Measurements from ENCODE around the gene RNPEP. TPM values are rescaled to one million over a fixed set of nuclear protein-coding genes. Genes with fewer than 3 reads are reported as not detected.
A peak's percentile ranks its signal among the peaks of the same experiment; 100 is the strongest.

The RNPEP gene
- total and polyA plus RNA-seq, 2 of the 13 experiments (the other 11 are each of a cell fraction or from before 2014, with no cell fraction given) = 20.6 to 38.4 TPM

DNA sequence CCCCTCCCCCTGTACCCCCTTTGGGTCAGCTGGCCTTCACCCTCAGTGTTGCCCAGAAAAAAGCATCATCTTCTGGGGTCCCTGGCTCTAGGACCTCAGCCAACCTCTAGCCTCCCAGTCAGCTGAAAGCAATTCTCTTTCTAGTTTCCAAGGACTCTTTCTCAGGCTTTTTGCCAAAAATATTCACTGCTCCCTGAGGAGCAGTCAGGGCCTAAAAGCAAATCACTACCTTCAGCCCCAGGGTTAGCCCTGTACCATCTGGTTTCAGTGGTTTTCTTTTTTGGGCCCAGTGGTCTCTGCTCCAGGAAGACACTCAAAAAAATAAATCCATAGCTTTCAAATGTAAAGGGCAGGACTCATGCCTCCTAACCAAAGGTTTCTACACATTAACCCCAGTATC is 33.0 kb upstream of the RNPEP start:
- Histone ChIP-seq H3K9me3 (ENCODE audit: low read length) (no peaks in the 10 kb centered on the region), H3K27me3 (ENCODE audit: control insufficient read depth in 1 of 2, insufficient read depth in 2 of 2, low read length in 2 of 2) (peaks cover 1 to 28% of the 10 kb centered on the region in 2 experiments; a peak in 3 of 5 replicates), H3K36me3 (replicated peaks in 1 of 2; ENCODE audit: control insufficient read depth in 1 of 2, insufficient read depth in 2 of 2, low read length in 2 of 2) (no peaks in the 10 kb centered on the region), H2AFZ (ENCODE audit: low read length) (no peak overlapping the region), H3K4me3 (replicated peaks in 1 of 3; ENCODE audit: insufficient read depth in 1 of 3, low read depth in 2 of 3, low read length in 3 of 3) (no peak overlapping the region), H3K9ac (ENCODE audit: insufficient read depth, low read depth, low read length) (no peak overlapping the region), H4K20me1 (ENCODE audit: insufficient read depth, low read length) (no peaks in the 10 kb centered on the region), H3K4me2 (ENCODE audit: low read depth, low read length) (no peak overlapping the region), H3K4me1 (ENCODE audit: insufficient read depth, low read length) (peaks cover 26% of the 10 kb centered on the region), H3K79me2 (ENCODE audit: insufficient read depth, low read length) (no peaks in the 10 kb centered on the region), H3K27ac (ENCODE audit: extremely low read length, insufficient read depth, low read length) (no peak overlapping the region)
- intact Hi-C loops (cut with micrococcal nuclease; ENCODE audit: unreplicated experiment) (no loop called here), in situ Hi-C loops (cut with HindIII; ENCODE audit: extremely low pct_ligation_motif_present, low pct_unique_long_range_greater_than_20kb) (no loop called here)
- CTCF ChIA-PET (ENCODE audit: low intra/inter-chr PET ratio, low total read pairs) = no interaction called here
- no peak for TF ChIP-seq ZNF354B (CRISPR knock-in tag; IDR thresholded peaks at IDR 0.05)
- no peak for TF ChIP-seq DPF2 (CRISPR knock-in tag; IDR thresholded peaks at IDR 0.05; ENCODE audit: borderline replicate concordance, low read depth)
- no peak for TF ChIP-seq FOXA1 (IDR thresholded peaks at IDR 0.05)
- no peak for TF ChIP-seq FOXA1 (CRISPR knock-in tag; IDR thresholded peaks at IDR 0.05)
- no peak for TF ChIP-seq DNMT3B (CRISPR knock-in tag; conservative IDR thresholded peaks at IDR 0.05)
- no TSS peak for BruUV-seq (replicated peaks)
- ATAC-seq (no peak), DNase-seq (ENCODE audit: low spot score) (no peak), FAIRE-seq (no peak)
- POLR2A ChIA-PET = no interaction called here

DNA sequence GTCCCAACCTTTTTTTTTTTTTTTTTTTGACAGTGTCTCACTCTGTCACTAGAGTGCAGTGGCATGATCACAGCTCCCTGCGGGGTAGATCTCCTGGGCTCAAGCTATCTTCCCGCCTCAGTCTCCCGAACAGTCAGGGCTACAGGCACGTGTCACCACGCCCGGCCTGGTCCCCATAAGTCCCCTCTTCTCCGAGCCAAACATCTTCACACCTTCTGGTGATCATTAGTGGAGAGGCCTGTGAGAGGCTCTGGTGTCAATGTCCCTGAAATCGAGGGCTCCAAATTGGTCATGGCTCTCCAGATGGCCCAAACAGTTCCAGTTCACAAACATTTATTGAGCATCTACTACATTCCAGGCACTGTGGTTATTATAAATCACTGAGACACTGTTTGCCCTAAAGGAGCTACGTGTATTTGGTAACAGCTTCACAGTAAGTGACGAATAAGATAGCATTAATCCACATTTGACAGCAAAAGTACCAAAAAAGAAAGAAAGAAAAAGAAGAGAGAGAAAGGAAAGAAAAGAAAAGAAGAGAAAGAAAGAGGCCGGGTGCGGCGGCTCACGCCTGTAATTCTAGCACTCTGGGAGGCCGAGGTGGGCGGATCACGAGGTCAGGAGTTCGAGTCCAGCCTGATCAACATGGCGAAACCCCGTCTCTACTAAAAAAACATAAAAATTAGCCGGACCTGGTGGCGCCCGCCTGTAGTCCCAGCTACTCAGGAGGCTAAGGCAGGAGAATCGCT is 28.0 kb upstream of the RNPEP start:
- Histone ChIP-seq H3K4me2 (ENCODE audit: low read depth, low read length) (peak overlapping the region; percentile 79), H3K4me1 (ENCODE audit: insufficient read depth, low read length) (peaks cover 17% of the 10 kb centered on the region), H2AFZ (ENCODE audit: low read length) (no peak overlapping the region), H3K9ac (ENCODE audit: insufficient read depth, low read depth, low read length) (peak overlapping the region; percentile 95), H3K79me2 (ENCODE audit: insufficient read depth, low read length) (peaks cover 22% of the 10 kb centered on the region), H3K27ac (ENCODE audit: extremely low read length, insufficient read depth, low read length) (peak overlapping the region; percentile 76), H3K9me3 (ENCODE audit: low read length) (no peaks in the 10 kb centered on the region), H3K4me3 (replicated peaks in 1 of 3; ENCODE audit: insufficient read depth in 1 of 3, low read depth in 2 of 3, low read length in 3 of 3) (peak overlapping the region; percentile 71 to 95 (median 93); a peak in 5 of 6 replicates), H4K20me1 (ENCODE audit: insufficient read depth, low read length) (no peaks in the 10 kb centered on the region), H3K27me3 (ENCODE audit: control insufficient read depth in 1 of 2, insufficient read depth in 2 of 2, low read length in 2 of 2) (peaks cover under 1 to 3% of the 10 kb centered on the region in 2 experiments; a peak in 1 of 5 replicates), H3K36me3 (replicated peaks in 1 of 2; ENCODE audit: control insufficient read depth in 1 of 2, insufficient read depth in 2 of 2, low read length in 2 of 2) (peaks cover 4 to 21% of the 10 kb centered on the region in 2 experiments; a peak in 4 of 5 replicates)
- FAIRE-seq = no peak
- no peak for DNase-seq (ENCODE audit: low spot score)
- 34% methylated on average over 24 of the region's 24 CpGs for WGBS (ENCODE audit: low lambda C conversion rate)
- ChIA-PET CTCF (ENCODE audit: low intra/inter-chr PET ratio, low total read pairs) (no interaction called here), POLR2A (interaction anchor here (1.0 to 2.8 kb wide), 10 partner anchors 9 to 485 kb away, joined by 3 to 18 read pairs (median 5); partner anchors contain the start of genes ELF3, LMOD1 and PHLDA3)
- ATAC-seq = peak; percentile 8
- in situ Hi-C loops (cut with HindIII; ENCODE audit: extremely low pct_ligation_motif_present, low pct_unique_long_range_greater_than_20kb) (no loop called here), intact Hi-C loops (cut with micrococcal nuclease; ENCODE audit: unreplicated experiment) (loop anchor here (5.0 kb wide), 1 partner anchor 57 kb away; no protein-coding TSS in a partner anchor)
- TSS peak; percentile 90 for BruUV-seq (replicated peaks)
- TF ChIP-seq, protein P1, sequence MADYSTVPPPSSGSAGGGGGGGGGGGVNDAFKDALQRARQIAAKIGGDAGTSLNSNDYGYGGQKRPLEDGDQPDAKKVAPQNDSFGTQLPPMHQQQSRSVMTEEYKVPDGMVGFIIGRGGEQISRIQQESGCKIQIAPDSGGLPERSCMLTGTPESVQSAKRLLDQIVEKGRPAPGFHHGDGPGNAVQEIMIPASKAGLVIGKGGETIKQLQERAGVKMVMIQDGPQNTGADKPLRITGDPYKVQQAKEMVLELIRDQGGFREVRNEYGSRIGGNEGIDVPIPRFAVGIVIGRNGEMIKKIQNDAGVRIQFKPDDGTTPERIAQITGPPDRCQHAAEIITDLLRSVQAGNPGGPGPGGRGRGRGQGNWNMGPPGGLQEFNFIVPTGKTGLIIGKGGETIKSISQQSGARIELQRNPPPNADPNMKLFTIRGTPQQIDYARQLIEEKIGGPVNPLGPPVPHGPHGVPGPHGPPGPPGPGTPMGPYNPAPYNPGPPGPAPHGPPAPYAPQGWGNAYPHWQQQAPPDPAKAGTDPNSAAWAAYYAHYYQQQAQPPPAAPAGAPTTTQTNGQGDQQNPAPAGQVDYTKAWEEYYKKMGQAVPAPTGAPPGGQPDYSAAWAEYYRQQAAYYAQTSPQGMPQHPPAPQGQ (CRISPR knock-in tag; IDR thresholded peaks at IDR 0.05; ENCODE audit: borderline replicate concordance) = no peak
- TF ChIP-seq, protein P2, sequence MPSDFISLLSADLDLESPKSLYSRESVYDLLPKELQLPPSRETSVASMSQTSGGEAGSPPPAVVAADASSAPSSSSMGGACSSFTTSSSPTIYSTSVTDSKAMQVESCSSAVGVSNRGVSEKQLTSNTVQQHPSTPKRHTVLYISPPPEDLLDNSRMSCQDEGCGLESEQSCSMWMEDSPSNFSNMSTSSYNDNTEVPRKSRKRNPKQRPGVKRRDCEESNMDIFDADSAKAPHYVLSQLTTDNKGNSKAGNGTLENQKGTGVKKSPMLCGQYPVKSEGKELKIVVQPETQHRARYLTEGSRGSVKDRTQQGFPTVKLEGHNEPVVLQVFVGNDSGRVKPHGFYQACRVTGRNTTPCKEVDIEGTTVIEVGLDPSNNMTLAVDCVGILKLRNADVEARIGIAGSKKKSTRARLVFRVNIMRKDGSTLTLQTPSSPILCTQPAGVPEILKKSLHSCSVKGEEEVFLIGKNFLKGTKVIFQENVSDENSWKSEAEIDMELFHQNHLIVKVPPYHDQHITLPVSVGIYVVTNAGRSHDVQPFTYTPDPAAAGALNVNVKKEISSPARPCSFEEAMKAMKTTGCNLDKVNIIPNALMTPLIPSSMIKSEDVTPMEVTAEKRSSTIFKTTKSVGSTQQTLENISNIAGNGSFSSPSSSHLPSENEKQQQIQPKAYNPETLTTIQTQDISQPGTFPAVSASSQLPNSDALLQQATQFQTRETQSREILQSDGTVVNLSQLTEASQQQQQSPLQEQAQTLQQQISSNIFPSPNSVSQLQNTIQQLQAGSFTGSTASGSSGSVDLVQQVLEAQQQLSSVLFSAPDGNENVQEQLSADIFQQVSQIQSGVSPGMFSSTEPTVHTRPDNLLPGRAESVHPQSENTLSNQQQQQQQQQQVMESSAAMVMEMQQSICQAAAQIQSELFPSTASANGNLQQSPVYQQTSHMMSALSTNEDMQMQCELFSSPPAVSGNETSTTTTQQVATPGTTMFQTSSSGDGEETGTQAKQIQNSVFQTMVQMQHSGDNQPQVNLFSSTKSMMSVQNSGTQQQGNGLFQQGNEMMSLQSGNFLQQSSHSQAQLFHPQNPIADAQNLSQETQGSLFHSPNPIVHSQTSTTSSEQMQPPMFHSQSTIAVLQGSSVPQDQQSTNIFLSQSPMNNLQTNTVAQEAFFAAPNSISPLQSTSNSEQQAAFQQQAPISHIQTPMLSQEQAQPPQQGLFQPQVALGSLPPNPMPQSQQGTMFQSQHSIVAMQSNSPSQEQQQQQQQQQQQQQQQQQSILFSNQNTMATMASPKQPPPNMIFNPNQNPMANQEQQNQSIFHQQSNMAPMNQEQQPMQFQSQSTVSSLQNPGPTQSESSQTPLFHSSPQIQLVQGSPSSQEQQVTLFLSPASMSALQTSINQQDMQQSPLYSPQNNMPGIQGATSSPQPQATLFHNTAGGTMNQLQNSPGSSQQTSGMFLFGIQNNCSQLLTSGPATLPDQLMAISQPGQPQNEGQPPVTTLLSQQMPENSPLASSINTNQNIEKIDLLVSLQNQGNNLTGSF (CRISPR knock-in tag; IDR thresholded peaks at IDR 0.05) = no peak
- TF ChIP-seq SMARCC2 (IDR thresholded peaks at IDR 0.05) (no peak), KLF11 (CRISPR knock-in tag; IDR thresholded peaks at IDR 0.05) (no peak), ZMAT3 (CRISPR knock-in tag; conservative IDR thresholded peaks at IDR 0.05) (no peak), ZNF761 (CRISPR knock-in tag; conservative IDR thresholded peaks at IDR 0.05) (0 out of 2 replicates have a peak, but pooled peaks have one; percentile 1)

All from HepG2 (cell line).